GM21737 (cell line): ENCODE data around the gene PACSIN2.
A peak's percentile ranks its signal among the peaks of the same experiment; 100 is the strongest.
"Not testable (repeated sequence)": the region's sequence is repeated elsewhere in the genome, so short reads cannot be mapped to it uniquely, and the experiment has no call there.

Source experiments
- ATAC-seq: cut with Tn5 transposase; IDR thresholded peaks from one replicate; pipeline ENCODE4 v1.9.1; 2021; ENCODE audit warnings: mild to moderate bottlenecking, moderate library complexity; ENCODE audit not compliant: unreplicated experiment

PACSIN2 gene

DNA sequence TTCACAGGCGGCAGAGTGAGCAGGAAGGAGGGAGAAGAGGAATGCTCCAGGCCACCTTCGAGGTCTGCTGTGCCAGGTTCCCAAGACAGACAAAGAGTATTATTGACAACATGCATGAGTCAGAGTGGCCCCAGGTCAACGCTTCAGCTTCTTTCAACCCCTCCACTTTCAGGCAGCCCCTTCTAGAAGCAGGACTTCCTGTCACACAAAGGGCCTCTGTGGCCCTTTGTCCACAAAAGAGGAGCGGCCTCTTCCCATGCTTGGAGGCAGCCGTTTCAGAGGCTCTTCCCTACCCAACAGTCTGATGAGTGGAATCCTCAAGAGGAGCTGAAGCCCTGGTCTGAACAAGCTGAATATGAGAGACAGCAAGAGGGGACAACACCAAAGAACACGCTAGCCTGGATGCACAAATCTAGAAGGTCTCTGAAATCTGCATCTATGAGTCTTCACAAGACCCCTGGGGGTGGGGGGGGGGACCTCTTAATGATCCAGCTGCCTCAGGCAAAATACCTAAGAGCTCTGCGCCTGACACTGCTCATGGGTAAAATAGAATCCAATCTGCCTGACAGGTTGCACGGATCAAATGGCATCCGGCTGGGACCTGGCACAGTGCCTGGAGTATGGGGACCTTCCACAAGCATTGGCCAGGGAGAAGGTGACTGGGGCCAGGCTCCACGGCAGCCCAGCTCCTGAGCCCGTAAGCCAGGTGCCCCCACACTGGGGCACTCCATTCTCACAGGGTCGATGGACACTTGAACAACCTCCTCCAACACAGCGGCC is 67.5 kb downstream of the PACSIN2 start:
- no peak for ATAC-seq

DNA sequence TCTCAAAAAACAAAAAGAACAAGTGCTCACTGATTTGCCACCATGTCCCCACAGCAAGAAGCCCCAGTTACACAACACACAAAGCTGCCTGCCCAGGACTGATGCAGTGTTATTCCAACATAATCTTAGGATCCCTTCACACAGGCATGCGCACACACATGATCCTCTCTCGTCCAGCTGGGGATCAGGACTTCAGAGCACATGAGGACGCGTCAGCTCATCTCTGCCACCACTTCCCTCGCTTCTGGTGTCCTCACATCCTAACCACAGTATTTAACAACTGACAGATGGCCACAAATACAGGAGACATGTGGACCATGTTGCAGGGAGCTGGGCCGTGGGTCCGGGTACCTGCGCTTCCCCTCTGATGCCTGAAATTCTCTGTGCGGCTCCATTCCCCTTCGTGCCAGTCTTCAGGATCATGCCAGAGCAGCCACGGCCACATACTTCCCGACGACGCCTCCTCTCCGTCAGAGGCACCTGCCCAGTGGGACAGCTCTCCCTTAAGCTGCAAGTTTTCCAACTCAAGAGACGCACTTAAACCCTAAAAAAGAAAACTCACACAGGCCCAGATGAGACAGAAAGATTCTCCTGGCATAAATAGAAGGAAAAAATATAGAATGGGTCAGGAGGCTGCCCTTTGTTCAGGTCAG is 68.3 kb downstream of the PACSIN2 start:
- ATAC-seq: no peak

DNA sequence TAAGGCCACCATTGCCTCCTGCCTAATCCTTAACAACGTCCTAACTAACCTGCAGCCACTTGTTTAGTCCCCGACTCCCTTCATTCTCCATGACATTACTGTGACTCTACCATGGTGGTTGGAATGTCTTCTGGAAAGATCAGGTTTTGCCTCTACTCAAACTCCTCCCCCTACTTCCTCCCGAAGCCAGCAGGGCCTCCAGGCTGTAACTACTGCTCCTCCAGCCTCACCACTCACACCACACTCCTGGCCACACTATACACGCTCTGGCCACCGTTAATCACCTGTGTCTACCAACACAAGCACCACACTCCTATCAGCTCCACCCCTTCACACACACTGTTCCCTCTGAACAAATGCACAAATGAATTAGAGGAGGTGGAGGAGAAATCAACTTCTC is 69.2 kb downstream of the PACSIN2 start:
- ATAC-seq: no peak

DNA sequence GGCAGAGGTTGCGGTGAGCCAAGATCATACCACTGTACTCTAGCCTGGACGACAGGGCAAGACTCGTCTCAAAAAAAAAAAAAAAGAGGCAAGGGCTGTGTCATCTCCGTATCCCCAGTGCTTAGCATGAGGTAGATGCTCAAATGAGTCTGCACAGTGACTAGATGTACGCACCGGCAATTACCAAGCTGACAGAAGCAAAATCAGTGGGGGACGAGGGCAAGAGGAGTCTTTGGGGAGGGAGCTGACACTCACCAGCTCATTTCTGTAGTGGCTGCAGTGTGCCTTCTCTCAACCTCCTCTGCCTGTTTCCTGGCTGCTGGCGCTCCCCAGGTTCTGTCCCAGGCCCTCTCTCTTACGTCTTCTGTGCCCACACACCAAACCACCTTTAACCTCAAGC is 69.9 kb downstream of the PACSIN2 start:
- no peak for ATAC-seq

DNA sequence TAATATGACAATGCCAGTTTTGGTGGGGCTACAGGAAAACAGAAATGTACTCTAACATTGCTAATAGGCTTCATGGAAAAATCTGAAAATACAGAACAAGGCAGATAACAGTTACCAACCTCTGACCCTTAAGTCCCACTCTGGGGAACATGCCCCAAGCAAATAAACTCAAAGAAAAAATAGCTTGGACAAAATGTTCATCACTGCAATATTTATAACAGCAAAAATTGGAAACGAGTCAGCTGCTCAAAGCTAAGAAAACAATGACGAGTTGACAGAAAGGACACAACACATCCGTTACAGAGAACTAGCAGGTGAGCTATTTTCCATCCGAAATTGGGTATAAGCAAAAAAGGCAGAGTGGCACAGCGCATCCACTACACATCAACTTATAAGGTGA is 70.5 kb downstream of the PACSIN2 start:
- ATAC-seq: no peak

DNA sequence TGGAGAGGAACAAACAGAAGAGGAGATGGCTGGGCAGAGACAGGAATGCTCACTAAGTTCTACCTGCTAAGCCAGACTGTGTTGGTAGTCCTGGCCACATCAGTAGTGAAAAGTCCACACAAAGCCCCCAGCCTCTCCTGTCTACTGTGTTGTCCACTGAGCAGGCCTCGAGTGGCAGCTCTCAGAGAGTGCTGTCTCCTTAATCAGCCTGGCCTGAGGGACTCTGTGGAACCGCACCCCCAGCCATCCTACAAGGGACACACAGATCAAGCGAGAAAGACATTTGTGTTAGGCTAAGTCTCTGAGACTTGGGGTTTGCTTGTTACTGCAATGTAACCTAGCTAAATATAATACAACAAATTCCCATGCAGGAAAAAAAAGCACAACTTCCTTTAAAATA is 71.0 kb downstream of the PACSIN2 start:
- no peak for ATAC-seq

DNA sequence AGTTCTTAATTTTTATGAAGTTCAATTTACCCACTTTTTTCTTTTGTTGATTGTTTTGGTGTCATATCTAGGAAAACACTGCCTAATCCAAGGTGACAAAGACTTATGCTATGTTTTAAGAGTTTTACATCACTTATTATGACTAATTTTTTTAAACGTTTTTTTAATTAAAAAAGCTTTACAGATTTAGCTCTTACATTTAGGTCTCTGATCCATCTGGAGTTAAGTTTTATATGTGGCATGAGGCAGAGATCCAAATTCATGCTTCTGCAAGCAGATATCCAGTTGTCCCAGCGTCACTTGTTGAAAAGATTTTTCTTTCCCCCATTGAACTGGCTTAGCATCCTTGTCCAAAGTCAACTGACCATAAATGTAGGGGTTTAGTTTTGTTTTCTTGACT is 72.6 kb downstream of the PACSIN2 start:
- ATAC-seq: no peak

DNA sequence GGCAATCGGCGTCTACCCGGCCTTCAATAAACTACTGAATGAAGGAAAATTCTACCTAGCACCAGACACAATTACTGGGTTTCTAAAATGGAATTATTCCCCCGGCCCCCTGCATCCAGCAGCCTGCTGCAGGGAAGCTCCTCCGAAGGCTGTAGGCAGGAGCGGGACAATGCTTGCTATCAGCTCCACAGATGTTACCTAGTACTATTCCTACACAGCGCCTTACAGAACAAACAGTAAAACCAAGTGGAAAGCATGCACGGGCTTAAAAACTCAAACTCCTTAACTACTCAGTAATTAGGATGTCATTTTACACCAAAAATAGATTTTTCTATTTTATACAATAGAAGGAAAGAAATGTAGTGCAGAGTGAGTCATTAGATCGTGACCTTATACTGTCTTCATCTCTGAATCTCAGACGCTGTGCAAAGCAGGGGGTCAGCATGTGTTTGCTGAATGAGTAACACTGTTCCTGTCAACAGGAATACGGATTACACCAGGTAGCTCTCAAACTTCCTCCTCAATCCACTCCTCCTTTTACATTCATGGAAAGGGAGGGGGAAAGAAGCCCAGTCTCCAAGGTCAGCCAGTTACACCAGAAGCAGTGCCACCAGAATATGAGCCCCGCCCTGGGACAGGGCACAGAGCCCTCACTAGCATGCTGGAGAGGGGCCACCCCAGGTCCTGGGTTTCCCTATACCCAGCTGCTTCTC is 74.9 kb downstream of the PACSIN2 start:
- ATAC-seq: no peak

DNA sequence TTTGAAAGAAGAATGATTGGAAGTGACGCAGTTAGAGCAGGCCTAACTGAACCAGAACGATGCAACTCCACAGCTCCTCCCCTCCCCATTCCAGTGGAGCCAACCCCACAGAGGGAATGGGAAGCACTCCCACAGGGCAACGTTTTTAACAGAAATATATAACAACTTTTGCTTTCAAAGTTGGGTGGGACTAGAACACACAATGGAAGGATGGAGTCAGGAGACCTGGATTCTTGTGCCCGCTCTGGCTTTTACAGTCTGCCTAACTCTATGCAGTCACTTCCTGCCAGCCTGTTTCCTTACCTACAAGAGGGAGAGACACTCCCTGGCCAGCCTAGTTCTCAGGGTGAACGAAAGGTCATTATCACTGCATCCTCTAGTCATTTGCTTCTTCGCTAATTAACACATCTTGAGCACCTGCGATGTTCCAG is 75.5 kb downstream of the PACSIN2 start:
- no peak for ATAC-seq

DNA sequence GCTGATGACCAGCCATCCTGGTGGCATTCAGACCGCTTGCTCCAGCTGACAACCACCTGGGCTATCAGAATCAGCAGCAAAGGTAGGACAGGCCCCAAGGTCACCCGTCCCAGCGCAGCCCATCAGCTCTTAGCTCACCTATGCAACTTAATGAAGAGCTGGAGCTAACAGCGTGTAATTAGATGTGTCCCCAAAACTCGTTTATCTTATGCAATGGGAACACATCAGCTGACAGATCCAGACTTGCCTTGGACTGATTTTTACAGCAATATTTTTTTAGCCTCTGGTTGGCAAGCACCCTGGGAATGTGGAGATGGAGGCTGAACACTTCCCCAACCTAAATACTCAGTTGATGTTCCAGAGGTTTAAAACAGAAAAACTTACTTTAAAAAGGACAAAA is 76.0 kb downstream of the PACSIN2 start:
- no peak for ATAC-seq

DNA sequence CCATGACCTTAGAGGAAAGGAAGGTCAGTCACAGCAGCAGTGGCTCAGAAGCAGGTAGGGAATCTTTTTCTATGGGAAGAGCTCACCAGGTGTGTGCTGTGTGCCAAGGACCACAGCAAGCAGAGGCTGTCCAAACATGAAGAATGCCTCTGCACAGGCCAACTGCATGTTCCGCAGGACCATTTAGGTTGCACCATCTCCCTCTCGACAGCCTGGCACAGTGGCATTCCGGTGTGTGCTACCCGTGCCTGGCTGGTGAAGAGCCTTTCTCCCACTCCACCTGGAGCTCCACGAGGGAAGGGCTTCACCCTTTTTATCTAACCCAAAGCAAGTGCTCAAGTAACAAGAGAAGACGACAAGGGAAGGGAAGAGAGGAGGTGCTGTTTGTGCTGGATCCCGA is 76.5 kb downstream of the PACSIN2 start:
- ATAC-seq: no peak

DNA sequence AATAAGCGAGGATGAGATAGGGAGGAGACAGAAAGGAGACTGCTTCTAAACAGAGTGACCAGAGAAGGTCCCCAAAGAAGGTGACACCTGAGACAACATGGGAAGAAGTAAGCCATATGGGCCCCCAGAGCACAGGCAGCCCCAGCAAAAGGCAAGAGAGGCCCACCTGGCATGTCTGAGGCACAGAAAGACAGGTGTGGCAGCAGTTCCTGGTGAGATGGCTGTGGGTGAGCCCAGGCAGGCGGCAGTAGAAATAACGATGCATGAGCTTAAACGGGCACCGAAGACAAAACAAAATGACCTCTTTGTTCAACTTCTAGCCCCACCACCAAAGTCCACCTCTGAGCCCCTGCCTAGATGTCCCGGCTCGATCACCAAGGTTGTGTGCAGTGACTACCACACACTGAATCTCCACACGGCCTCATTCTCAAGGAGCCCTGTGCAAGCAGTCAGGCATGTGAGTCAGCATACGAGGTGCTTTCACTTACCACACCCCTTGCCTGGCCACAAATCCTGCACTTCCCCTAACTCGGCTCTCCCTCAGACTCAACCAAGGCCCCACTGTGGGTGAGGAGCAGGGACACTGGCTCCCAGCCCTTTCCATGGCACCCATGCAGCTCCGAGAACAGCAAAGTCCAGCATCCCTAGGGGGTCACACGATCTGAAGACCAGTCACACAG is 77.6 kb downstream of the PACSIN2 start:
- ATAC-seq: no peak

DNA sequence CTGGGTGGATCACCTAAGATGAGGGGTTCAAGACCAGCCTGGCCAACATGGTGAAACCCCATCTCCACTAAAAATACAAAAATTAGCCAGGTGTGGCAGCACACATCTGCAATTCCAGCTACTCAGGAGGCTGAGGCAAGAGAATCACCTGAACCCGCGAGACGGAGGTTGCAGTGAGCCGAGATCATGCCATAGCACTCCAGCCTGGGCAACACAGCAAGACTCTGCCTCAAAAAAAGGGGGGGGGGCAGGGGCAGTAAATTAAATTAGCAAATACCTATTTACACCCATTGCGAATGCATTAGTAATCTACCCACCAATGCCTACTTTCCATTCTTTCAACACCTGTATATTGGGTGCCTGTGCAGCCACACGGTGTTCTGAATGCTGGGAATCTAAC is 78.3 kb downstream of the PACSIN2 start:
- ATAC-seq: not testable (repeated sequence)

DNA sequence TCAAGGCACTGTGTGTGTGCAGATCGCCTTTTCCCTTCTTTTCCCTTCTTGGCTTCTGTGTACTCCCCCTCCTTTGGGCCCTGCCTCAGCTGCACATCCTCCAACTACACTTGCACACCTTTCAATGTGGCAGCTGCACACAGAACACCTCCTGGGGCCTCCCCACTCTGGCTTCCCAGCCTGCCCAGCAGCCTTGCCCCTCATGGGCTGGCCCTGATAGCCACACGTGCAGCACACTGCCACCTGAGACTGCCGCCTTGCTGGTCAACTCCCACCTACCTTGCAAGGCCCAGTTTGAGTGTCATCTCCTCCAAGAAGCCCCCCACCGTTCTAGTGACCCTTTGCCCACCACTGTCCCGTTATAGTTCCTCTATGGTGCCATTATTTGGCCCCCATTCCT is 80.6 kb downstream of the PACSIN2 start:
- no peak for ATAC-seq

DNA sequence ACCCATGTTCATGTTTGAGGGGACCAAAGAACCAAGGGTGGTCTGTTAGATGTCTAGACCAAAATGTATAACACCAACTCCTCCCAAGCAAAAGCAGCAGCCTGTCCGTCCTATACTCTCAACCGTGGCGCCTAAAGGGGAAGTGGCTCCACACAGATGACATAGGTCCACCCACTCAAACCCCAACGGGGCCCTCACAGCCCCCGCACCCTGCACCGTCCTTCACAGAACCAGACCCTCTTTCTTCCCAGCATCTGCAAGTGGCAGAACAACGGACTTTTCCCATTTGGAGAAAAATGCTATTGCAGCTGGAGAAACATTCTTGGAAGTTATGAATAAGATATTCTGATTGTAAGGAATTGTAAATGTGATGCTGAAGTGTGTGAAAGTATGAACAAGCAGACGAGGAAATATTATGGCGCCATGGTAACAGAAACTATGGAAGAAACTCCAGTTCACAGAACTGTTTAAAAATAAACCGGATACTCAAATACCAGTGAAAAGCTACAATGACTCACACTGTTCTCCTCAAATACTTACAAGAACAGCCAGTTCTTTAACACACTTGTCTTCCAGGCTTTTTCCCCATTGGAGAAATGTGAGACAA is 81.4 kb downstream of the PACSIN2 start:
- ATAC-seq: peak; percentile 40

DNA sequence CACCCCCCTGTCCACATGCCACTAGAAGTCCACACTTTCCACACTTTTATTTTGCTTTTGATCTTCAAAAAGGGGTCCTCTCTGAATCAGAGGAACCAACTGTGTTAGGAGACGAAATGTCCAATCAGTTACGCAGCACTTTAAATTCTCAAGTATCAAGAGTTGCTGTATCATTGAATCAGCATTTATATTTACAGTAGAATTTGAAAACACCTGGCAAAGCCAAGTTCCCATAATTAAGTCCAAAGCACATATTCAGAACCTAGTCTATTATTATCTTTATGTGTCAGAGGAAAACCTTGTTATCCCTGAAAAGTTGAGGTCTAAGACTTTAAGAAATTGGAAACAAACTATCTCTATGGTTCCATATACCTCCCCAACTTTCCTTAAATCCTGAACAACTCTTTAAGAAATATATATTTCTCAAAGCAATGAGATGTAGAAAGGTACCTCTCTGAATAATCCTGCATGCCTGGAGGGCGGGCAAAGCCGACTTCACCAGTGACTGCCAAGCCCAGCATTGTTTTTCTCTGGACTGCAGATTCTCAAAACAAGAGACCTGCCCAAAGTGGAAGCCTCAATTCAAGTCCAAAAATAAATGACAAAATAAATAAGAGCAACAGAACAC is 82.0 kb downstream of the PACSIN2 start:
- no peak for ATAC-seq

DNA sequence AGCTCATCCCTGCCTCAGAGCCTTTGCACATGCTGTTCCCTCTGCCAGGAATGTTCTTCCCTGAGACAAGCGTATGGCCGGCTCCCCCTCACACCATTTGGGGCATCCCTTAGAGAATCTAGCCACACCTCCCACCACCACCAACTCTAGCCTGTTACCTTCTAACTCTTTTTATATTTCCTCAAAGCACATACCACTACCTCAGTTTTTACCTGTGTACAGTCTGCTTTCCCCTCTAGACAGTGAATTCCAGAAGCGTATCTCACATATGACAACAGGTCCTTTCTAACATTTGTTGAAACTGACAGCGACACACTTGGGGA is 82.8 kb downstream of the PACSIN2 start:
- ATAC-seq: no peak

DNA sequence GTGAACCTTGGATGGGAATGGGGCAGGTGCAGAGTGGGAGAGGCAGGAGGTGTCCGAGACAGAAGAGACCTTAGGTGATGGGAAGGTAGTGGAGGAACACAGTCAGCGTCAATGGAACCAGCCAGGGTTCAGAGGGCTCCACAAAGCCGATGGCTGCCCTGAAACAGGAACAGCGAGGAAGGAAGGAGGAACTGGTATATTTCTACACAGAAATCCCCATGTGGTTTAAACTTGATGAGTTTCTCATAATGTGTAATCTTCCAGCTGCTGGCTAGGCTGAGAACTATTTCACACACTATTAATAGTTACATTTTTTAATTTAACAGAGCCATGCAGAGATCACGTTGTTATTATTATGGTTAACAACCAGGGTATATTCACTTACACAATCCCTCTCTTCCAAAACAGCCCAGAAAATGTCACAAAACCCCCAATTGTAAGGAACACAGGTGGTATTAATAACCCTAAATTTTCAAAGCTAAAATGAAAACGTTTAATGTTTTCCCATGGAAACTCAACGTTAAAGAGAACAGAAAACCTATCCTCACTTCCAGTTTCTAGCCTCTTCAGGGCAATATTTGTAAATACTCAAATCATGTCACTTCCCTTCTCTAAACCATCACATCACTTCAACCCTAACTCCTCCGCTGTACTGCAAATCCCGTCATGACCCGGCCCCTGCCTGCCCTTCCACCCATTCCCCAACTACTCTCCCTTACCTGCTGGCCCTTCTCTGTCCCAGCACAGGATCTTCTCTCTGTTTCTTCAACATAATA is 83.3 kb downstream of the PACSIN2 start:
- ATAC-seq: peak; percentile 37

DNA sequence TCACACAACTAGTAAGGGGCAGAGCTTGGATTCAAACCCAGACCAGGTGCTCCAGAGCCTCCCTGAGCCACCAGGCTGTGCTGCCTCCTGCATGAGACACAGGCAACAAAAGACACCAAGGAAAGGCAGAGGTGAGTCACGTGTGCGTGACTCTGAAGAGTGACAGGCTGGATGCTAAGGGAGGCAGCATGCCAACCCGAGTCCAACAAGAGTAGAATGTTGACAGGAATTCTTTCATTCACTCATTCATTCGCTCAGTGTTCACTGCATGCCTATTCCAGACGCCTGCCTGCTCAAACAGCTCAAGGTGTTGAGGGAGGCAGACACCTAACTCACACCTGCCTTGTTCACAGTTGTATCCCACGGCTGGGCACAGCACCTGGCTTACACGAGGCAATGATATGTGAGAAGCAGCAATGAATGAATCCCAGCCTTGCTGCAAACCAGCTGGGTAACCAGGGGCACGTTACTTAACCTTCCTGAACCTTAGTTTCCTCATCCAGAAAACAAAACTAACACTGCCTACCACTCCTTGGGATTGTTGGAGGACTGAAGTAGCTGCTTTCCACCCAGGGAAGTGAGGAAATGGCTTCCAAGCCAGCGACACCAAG is 84.0 kb downstream of the PACSIN2 start:
- no peak for ATAC-seq

DNA sequence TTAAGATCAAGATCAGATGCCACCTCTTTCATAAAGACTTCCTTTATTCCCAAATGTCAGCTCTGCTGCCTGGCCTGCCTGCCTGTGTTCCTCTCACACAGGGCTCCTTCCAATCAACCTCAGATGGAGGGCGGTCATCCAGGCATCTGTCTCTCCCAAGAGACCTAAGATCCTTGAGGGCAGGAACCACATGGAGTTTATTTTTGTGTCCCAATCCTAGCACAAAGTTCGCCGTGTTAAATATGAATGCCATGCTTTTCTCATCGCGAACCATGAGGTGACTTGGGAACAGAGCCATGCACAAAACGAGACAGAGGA is 85.2 kb downstream of the PACSIN2 start:
- ATAC-seq: no peak
